DMS 273 (cell line): ENCODE measurements around the gene GLIS1.

Experiments
- DNase-seq: peaks from one replicate; lab custom pipeline; 2025; ENCODE audit not compliant: unreplicated experiment; lab: John Stamatoyannopoulos, UW

GLIS1 gene

DNA sequence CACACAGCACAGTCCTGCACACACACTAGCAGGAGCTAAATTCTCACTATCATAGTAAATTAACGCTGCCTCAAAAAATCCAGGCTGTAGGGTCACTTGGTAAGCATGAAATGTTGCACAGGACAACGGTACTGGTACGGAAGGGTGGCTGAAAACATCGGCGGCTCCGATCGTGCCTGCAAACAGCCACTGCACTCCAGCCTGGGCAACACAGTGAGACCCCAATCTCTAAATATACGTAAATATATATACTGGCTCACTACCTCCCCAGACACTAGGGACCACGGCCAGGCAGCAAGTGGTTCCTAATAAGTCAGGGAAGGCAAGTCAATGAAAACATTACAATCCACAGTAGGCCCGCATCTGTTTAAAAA is 44.3 kb downstream of the GLIS1 start:
- DNase-seq: no peak

DNA sequence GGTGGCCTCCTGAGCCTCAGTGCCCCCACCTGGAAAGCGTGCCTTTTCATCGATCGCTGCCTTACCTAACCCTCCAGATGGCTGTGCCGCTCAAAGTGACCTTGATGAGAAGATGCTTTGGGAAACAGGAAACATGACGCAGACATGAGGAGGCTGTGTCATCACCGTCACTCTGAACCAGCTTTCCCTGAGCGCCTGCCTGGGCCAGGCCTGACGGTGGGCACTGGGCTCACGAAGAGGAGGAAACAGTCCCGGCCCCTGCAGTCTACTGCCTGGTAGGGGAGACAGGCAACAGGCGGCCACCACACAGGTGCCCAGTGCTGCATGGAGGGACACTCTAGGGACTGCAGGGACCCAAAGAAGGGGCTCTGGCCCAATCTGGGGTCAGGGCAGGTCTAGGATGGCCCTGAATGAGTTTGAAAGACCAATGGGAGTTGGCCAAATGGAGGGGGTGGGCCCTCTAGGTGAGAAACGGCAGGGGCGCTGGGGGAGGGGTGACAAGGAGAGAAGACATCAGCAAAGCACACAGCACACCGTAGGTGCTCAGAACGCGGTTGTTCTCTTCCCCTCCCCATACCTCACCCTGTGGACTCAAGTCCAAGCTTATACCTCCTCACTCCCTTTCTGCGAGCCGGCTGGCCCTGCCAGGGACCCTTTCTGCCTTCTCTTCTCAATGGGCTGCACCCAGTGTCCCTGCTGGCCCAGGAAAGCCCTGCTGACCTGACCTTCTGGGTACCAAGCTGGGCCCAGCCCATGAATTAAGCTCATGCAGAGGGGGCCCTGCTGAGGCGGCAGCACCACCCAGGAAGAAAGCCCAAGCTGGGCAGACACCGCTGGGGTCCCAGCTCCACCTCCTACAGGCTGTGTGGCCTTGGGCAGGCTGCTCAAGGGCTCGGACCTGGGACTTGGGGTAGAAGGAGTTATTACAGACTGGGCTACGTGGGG is 44.9 kb downstream of the GLIS1 start:
- DNase-seq: no peak

DNA sequence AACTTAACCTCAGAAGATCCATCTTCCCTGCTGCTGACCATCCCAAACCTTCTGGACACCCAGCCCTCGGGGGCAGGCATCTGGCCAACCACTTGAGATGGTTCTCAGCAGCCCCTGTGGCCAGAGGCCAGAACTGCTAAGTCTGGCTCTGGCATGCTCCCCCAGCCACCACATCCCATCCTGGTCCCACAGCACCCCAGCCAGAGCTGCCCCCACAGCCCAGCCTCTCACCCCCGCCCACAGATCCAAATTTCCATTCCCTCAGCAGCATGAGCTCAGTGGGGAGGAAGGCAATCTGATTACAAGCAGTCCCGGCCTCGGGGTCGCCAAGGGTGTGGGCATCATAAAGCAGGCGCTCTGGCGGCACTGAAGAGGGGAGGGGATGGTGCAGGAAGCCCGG is 45.6 kb downstream of the GLIS1 start:
- no peak for DNase-seq

DNA sequence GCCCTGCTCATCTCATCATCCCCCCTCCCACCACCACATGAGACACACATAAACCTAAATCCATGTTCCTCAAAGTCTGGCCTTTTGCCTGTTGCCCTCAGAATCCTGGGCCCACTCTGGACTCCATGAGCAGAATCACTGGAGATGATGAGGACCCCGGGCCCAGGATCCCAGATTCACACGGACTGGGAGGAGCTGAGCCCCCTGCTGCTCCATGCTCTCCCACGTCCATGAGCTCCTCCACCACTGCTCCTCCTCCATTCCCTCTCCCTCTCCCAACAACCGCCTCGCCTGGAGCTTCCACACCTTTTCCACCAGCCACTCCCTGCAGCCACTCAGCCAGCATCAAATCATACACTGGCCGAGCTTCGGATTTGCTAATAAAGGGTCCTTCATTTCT is 47.6 kb downstream of the GLIS1 start:
- no peak for DNase-seq

DNA sequence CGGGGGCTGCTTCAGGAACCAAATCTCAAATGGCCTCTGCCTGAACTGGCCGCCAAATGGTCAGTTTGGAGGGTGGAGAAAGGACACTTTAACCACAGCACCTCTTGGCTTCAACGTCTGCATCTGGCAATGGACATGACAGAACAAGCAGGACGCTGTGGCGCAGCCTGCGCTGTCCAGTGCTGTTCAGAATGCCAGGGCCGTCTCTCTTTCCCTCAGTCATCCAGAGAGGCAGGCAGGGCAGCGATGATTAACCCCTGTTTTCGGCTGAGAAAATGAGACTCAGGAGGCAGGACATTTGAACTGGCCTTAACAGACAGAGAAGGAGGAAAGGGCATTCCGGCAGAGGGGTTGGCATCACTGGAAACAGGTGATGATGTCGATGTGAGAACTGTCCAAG is 48.6 kb downstream of the GLIS1 start:
- no peak for DNase-seq

DNA sequence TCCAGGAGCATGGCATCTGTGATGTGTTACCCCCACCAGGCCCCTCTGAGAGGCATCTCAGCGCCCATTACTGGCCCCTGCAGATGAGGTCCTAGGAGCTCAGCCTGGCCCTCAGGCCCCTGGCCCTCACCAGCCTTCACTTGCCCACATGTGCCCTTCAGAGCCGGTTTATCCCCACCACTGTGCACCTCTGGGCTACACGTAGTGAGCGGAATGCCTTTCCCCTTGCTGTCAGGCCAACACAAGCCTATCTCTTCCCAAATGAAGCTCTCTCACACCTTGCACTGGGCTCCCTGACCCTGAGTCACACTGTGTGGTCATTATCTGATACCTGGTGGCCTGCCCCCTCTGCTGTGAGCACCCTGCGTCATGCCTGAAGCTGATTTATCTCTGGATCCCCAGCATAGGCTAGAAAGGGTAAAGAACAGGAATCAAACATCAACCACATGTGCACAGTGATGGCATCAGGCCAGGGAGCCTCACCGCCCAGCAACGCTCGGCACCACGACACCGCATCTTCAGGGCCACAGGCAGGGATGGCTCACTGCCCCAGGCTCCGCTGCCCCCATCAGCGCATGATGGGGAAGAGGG is 49.1 kb downstream of the GLIS1 start:
- no peak for DNase-seq

DNA sequence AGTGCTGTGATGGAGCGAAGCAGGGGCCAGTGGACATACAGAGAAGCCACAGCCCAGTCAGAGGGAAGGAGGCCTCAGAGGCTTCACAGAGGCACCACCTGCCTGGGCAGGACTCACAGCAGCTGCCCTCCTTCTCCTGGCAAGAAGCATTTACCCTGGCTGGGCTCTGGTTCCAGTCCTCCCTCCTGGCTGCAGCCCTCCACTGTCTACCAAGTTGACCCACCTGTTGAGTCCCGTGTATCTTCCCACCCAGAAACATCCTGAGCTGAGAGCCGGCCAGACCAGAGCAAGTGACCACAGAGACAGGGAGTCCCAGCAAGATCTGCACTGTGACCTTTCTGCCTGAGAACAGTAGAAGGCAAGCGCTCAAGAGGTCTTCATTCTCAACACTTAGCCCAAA is 49.7 kb downstream of the GLIS1 start:
- peak; percentile 28 for DNase-seq

DNA sequence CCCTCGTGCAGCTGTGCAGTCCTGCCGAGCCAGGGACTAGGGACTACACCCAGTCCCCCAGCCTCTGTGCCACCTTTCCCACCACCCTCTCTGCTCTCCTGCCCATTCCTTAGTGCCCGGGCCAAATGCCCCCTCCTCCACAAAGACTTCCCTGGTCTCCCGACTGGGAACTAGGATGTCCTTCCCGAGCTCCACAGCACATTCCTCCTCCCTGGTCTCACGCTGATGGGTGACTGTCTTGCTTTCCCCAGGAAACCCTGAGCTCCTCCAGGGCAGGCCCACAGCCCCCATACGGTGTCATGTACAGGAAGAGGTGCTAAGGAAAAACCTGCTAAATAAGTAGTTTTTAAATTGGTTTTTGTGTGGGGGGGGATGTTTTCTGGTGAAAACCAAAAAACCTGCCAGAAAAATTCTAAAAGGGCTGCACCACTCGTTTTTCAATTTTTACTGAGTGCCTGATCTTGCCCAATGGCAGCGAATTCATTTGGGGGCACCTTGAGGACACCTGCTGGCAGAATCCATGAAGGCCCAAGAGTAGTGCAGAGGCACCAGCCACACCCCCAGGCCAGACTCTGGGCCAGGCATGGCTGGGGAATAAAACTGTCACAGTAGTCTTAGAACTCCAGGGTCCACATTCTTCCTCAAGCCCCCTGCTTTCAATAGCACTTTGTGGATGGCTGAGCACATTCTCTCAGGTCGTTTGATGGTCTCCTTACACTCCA is 50.4 kb downstream of the GLIS1 start:
- peak; percentile 72 for DNase-seq

DNA sequence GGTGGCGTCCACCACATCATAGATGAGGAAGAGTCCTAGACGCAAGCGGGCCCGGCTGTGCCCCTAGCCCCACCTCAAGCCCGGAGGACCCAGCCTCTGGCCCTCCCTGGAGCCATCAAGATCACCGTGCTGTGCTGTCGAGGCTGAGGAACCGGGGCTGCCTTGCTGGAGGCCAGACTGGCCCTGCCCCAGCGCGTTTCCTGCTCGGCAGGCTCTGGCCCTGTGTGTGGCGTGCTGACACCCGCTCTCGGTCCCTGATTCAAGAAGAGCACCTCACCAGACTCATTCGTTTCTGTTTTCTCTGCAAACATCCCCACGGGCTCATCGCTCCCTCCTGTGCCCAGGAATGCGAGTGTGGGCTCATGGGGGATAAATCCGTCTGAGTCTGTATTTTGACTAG is 51.1 kb downstream of the GLIS1 start:
- DNase-seq: no peak

DNA sequence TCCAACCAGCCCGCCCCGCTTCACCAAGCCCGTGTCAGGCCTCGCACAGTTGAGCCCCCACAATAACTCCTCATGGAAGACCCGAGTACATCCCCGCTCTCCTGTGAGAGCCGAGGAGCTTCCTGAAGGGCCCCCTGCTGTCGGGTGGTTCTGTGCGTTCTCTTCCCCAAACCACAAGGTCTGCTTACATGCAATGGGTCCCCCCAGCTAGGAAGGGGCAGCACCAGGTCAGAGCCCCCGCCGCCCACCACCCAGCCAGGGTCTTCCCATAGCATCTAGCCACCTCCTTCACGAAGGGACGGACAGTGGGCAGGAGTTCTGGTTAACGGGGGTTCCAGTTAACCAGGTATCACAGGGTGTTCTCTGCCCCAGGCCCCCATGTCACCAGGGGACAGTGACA is 51.5 kb downstream of the GLIS1 start:
- no peak for DNase-seq

DNA sequence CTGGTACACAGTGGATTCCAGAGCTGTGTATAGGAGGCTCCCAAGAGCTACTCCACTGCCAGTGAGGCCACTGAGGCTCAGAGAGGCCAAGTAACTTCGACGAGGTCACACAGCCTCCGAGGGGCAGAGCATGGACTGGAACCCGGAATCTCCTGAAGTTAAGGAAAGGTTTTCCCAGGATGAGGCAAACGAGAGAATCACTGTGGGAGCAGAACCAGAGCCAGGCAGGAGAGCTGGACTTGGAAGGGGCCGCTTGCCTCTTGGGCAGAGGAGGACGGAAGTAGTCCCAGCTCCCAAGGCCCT is 52.0 kb downstream of the GLIS1 start:
- DNase-seq: no peak

DNA sequence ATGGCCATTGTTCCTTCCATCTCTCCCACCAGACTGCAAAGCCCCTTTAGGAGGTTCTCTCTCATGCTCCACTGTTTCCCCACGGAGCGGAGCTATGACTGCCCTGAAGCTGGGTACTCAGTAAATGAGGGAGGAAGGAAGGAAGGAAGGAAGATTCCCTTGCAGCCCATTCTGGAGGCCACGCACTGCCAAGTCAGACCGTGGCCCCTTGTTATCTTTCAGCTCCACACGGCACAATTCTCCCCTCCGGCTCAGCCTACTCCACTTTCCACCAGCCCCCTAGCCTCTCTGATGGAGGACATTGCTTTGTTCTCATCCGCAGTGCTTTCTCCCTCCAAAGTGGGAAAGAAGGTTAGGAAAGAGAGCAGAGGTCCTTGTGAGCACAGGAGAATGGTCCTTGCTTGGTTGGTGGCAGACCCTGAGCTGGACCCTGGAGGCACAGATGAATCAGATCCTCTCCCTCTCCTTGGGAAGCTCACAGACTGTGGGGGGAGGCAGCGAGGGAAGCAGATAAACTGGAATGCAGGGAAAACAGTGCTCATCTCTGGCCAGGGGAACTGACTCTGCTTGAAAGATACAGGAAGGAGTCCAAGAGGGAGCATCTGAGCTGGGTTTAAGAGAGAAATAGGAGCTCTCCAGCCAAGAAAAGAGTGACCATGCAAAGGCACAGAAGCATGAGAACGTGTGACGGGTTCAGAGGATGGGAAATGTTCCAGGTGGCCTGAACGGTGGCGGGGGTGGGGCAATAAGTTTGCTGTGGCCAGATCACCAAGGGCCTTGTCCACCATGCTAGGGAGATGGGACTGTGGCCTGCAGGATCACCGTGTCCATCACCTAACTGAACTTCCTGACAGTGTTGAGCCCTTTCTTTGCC is 52.6 kb downstream of the GLIS1 start:
- DNase-seq: peak; percentile 36

DNA sequence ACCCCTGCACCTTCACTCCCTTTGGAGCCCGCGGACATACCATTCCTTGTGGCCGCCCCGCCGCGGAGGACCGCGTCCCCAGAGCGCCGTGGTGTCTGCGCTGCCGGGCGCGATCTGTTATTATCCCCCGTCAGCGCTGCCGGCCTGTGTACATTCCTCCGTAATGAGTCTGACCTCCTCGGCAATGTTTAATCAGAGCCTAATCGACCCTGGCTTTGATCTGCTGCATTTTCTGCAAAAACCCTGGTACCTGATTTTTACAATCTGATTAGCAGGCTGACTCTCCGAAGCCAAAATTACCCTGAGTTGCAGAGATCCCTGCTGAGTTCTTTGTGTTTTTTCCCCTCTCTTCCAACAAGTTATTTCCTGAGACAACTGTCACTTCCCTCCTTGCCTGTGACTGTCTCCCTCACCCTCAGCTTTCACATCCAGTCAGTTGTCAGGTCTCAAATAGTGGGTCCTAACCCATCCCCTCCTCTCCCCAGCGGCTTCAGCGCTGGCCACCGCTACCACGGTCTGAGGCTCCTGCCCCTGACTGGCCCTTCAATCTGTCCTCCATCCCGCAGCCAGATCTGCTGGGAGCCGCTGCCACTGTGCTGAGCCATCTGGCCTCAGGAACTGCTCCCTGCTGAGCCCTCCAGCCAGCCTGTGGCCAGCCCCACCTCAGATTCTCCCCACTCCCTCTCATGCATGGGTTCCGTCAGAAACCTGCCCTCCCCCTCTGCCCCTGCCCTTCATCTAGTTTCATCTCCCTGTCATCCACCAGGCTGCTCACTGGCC is 53.5 kb downstream of the GLIS1 start:
- peak; percentile 80 for DNase-seq

DNA sequence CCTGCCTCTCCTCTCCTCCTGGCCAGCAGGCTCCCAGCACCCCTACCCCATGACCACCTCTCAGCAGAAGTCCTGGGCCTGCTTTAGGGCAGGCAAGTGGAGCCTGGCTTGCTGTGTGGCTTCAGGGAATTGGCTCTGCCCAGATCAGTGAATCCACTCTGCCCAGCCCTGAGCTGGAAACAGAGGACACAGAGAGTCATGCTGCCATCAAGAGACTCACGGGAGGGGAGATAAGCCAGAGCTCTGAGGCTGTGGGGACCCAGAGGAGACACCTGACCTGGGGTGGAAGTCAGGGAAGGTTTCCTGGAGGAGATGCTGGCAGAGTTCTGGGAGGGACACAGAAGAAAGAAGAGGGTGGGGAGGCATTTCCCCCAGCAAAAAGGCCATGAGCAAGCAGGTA is 54.2 kb downstream of the GLIS1 start:
- peak; percentile 62 for DNase-seq

DNA sequence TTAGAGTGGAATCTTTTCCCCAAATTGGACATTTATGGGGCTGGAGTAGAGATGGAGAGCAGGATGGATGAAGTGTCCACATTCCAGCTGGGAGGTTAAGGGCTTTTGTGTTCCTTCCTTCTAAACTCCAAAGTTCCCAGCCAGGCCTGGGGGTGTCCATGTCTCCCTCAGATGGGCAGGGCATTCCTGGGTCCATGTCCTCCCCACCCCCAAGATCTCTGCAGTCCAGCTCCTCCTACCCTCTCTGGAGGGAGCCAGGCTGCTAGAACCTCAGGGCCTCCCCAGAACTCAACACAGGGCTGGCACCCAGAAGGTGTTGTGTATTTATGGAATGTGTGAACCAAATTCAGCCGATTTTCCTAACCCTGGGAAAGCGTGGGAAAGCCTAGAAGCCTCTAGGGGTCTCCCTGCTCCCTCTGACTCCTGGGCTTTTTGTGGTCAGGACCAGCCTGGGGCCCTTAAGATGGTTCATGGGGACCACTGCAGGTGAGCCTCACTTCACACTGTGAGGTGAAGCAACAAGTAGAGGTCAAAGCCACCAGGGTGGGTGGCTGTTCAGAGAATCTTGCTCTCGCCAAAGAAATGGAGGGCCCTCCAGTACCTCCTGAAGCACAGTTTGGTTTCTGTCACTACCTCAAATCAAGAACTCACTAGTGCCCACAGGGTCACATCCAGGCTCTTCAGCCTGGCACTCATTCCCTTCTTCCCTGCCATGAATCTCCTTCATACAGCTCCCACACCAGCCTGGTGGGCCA is 54.8 kb downstream of the GLIS1 start:
- DNase-seq: peak; percentile 60

DNA sequence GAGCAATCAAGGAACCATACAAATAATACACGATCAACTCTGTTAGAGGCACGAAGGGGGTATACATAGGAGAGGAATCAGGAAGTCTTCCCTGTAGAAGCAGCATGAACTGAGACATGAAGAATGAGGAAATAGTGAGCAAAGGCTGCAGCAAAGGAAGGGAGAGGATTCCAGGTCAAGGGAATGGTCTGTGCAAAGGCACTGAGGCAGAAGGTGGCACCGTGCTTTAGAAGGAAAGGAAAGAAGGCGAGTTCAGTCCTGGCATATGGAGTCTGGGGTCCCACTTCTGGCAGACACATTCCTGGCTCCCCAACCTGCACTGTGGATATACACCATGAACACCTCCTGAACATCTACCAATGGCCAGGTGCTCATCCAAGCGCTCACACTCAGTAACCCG is 56.1 kb downstream of the GLIS1 start:
- DNase-seq: no peak

DNA sequence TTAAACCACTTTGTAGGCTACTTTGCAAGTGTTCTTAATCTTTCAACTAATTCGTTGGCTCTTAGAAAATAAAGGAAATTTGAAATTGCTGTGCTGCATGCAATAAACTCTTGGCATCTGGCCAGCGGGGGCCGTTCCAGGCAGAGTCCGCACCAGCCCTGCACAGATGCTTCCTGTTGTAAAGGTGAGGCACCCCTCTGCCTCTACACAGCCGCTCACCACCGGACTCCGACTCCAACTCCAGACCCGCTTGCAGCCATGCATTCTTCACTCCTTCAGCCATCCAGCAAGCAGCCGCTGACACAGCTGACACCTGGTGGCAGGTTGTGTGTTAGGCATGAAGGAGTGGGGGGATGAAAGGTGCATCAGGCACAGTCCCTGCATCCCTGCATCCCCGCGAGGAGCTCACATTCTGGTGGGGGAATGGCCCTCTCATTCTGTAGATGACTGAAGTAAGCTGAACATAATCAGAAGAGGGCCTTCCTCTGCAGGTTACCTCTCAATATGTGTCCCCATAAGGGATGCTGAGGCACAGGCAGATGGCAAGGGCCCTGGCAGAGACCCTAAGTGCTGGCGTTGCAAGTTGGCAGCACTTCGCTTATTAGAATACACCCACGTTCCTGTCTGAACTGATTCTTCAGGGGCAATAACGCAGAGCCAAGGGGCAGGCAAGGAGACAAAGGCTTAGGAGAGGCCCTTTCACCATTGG is 56.8 kb downstream of the GLIS1 start:
- DNase-seq: peak; percentile 94

DNA sequence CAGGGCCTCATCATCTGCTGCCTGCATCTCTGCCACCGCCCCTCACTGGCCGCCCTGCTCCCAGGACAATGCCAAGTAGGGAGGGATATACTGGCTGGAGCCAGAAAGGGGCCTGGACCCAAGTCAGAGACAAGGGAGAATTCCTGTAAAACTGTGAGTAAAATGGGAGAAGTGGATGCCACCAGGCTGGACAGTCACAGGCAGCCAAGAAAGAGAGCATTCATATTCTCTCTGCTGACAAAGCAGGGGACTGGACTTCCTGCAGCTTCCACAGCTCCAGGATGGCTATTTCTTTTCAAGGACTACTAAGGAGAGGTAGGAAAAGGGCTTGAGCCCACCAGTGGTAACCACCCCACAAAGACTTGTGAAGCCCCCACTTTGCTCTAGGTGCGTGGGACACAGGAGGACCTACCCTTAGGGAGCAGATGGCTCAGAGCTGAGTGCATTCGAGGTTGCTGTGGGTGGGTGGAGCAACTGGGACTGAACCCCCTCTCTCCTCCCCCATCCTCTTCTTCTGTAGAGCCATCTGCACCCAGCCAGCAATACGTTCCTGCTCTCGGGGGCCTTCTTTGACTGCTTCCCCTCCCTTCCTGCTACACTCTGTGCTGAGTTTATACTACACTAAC is 57.5 kb downstream of the GLIS1 start:
- DNase-seq: peak; percentile 96

DNA sequence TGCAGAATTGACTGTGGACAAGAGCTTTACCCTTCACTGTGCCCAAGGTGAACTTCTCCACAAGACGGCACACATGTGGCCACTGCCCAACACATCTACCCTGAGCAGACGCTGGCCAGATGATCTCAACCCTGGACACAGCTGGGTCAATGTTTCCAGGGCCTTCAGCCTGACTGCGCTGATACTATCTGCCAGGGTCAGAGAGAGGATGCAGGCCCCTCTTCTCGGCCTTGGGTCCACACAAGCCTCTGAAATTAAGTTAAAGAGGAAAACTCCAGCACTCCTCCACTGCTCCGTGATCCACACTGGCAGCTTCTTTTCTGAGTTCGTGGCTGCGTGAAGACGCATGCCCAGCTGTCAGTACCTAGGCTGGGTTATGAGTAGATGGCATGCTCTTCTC is 58.1 kb downstream of the GLIS1 start:
- DNase-seq: peak; percentile 71
